ENCODE results near the gene MYH4.

The MYH4 gene

DNA sequence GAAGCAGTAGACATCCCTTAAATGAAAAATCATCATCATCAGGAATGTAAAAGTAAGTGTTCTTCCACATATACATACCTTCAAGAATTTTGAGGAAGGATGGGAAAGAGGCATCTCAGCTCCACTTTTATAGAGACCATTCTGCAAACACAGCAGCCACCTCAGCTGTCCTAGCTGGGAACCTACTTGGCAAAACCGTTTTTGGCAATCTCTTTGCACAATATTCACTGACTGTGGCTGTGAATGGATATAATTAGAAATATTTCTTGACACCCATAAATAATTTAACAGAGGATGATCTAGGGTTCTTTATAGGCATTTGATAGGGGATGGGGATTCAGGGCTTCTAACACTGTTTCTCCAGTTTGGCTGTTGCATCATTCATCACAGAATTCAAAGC is at the start of gene MYH4:
TSS of gene MYH4 (minus strand) at position 101 of the 400 bp plus-strand sequence. CDS start 2,814 bp downstream, outside the sequence.
- no peak for DNase-seq

DNA sequence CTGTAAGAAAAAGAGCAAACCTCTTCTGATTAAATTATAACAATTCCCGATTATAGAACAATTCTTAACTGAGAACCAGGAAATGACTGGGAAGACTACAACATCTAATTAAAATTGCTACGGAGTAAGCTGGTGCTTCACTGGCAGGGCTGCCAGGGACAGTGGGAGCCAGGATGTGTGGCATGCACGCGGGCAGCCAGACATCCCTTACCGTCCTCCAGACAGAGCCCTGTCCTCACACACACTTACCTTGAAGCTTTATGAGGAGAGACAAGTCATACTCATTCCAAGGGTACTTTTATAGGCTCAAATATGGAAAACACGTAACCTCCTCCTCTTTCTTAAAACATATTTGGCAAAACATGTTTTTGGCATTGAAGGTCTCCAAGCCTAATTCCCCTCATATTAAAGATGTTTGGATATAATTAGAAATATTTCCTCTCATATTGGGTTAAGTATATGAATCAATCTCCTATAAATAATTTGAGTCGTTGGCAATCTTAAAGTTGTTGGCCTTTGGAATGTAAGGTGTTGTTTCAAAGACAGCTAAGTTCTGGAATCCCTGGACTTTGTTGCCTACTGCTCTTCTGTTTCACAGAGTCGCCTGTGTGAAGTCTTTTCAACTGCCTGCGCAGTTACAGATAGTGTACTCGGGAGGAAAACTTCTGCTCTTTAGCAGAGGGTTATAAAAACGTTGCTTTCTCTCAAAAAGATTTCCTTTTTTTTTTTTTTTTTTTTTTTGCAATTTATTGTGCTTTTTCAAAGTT is 49.1 kb upstream of the MYH4 start, which contains the start of gene MYH1:
TSS of gene MYH1 (minus strand) at position 272 of the 767 bp plus-strand sequence. CDS start 1,900 bp downstream, outside the sequence.
- DNase-seq, result no peak

DNA sequence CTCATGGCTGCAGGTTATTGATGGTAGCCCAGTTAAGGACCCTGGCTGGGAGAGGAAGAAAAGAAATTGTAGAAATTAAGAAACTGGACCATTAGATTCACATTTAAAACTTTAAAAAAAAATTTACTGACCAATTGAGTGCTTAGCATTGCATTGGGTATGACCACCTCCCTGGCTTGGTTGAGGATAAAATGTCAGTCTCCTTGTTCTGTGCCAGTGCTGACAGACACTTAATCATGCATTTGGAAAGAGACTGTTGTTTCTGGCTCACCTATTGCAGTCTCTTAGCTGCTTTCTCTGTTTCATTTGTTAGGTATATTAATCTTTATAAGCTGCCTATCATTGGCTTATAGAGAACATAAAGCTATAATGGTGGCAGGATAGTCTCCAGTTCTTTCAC is 47.3 kb upstream of the MYH4 start:
- DNase-seq, result no peak

GRCh38 chr17:10516065-10516464 is 46.7 kb upstream of the MYH4 start:
- no peak for DNase-seq

DNA sequence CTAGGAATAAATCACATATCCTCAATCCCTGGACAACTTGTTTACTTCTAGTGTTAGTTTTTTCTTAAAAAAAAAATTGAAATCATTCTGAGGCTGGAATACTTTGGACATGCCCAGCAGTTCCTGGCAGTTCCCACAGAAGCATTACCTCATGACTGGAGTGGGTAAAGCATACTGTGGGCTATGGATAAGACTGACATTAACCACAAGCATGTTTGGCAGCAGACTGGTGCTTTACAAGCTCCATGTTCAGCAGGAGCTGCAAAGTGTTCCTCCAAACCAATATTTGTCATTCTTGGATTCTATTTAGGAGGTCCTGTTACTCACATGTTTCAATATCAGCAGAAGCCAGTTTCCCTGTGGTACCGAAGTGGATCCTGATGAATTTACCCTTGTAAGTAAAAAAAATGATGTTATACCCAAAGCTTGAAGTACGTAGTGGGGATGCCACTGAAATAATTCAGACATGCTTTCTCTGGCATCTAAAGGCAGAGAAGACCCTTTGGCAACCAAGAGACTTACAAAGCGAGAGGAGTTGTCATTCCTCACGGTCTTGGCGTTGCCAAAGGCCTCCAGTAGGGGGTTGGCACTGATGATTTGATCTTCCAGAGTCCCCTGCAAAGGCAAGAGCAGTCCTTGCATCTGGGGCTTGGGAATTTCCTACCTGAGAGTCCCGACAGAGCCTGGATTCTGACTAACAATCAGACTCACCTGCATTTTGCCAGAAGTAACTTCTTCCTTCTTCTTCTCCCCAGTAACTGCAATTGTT is 44.1 kb upstream of the MYH4 start:
- no peak for DNase-seq

DNA sequence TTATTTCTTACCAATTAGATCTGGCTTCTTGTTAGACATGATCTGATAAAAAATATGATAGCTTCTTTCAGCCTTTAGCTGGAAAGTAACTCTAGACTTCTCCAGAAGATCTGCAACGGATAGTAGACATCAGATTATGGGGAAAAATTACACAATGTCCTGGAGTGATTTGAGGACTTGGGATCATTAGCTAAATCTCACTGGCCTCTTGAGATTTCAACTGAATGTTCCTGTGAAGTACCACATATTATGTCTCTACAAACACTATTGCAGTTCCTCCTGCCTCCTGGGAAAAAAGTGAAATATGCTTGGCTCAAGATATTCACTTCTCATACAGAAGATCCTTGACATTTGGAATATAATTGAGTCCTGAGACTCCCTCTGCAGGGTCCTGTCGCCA is 43.5 kb upstream of the MYH4 start:
- DNase-seq, result no peak

DNA sequence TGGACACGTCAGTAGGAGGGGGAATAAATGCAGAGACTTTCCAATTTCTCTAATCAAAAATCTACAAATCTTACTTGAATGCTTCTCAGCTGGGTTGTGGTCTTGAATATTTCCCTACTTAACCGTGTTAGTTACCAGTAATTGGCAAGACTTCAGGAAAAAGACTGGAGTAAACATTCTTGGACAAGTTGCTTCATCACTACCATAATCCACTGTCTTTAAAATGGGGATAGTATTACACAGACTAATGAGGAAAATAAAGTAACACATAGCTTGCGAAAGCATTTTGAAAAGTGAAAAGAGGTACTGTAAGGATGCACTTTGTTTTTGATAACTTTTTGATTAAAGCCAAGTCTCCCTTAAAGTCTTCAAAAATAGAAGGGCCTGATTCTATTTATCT is 30.6 kb upstream of the MYH4 start:
- no peak for DNase-seq

- DNase-seq, result no peak
Observed at GRCh38 chr17:10492004-10492403, 22.6 kb upstream of the MYH4 start.

DNA sequence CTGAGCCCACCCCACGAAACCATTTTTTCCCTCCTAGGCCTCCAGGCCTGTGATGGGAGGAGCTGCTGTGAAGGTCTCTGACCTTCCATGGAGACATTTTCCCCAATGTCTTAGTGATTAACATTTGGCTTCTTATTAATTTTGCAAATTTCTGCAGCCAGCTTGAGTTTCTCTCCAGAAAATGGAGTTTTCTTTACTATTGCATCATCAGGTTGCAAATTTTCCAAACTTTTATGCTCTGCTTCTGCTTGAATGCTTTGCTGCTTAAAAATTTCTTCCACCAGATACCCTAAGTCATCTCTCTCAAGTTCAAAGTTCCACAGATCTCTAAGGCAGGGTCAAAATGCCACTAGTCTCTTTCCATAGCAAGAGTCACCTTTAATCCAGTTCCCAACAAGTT is 12.9 kb upstream of the MYH4 start:
- DNase-seq, result no peak

- no peak for DNase-seq
Observed at GRCh38 chr17:10477701-10478100, 8.3 kb upstream of the MYH4 start.

DNA sequence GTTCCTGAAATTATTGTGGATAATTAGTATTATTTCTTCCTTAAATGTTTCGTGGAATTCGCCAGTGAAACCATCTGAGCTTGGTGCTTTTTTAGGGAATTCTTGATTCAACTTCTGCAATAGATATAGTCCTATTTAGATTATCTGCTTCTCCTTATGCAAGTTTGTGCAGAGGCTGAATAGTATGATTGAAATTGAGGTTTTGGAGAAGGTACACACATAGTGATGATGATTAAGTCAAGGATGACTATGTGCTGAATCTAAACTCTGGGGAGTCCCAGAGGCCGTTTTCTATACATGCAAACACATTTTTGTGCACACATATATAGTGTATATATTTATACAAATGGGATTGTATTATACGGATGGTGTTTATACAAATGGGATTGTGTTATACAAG is 5.2 kb upstream of the MYH4 start:
- DNase-seq, result no peak

GRCh38 chr17:10471858-10472257 is 2.5 kb upstream of the MYH4 start:
- DNase-seq, result no peak

GRCh38 chr17:10463402-10463801 is 6.0 kb downstream of the MYH4 start:
- DNase-seq, result no peak

DNA sequence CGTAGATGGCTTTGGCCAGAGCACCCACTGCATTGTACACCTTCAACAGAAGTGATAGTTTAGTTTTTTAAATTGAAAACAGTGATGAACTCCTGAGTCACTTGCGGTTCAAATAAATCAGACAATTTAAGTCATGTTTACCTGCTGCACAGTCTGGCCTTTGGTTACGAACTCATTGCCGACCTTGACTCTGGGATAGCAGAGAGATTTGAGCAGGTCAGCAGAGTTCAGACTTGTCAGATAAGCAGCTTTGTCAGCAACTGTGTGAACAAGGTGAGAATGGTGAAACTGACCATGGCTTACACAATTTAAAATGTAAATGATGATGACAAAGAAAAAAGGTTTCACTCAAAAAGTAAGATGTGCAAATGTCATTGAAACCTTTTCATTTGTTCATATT is 9.3 kb downstream of the MYH4 start:
- DNase-seq, result no peak

- no peak for DNase-seq
Observed at GRCh38 chr17:10458701-10459100, 10.7 kb downstream of the MYH4 start.

GRCh38 chr17:10457952-10458351 is 11.4 kb downstream of the MYH4 start:
- DNase-seq, result no peak

GRCh38 chr17:10447026-10447931 is 22.1 kb downstream of the MYH4 start:
- DNase-seq, result no peak

DNA sequence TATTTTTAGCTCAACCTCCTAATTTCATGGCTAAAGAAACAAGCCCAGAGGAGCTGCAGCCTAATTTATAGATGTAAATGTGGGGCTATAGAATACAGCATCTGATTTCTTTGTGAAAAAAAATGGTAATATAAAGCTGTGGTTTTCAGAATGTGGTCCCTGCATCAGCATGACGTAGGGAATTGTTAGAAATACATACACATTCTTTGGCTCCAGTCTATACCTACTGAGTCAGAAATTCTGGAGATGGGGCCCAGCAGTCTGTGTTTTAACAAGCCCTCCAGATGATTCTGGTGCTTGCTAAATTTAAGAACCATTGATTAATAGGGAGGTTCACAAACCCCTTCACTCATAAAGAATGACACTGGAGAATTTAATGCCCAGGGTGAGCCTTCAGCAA is 29.5 kb downstream of the MYH4 start:
- DNase-seq, result no peak

DNA sequence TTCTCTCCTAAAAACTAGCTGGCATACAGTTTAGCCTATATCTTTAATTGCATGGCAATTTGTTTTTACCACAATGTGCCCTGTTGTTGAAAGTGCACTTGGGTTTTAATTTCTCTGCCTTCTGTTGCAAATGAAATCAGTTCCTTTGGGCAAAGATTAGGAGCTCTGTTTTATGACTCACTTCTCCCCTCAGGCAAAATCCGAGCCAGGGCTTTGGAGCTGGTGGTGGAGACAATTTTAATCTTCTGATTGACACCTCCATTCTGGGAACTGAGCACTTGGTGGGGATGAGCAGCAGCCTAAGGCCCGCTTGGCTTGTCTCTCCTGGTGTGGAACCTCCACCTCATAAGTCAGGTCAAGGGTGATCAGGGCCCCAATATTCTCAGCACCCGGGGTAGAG is 34.3 kb downstream of the MYH4 start:
- DNase-seq, result no peak

DNA sequence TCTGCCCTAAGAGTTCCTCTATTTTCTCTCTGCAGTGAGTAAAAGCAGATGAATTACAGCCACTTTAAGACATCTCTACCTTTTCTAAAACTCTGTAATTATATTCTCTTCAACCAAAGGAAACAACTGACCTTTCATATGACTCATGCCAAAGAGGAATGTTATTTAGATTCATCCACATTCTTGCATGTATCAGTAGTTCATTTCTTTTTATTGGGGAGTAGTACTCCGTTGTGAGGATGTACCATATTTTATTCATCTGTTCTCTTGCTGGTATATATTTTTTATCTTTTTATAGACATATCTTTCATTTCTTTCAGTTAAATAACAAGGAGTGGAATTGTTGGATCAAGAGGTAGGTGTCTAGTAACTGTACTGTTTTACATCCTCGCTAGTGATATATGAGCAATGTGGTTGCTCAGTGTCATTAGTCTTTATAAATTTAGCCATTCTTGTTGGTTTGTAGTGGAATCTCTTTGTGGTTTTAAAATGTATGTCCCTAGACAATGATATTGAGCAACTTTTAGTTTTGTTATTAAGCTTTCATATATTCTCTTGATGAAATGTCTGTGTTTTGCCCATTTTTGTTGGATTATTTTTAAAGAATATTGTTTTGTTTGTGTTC is 39.8 kb downstream of the MYH4 start:
- no peak for DNase-seq

DNA sequence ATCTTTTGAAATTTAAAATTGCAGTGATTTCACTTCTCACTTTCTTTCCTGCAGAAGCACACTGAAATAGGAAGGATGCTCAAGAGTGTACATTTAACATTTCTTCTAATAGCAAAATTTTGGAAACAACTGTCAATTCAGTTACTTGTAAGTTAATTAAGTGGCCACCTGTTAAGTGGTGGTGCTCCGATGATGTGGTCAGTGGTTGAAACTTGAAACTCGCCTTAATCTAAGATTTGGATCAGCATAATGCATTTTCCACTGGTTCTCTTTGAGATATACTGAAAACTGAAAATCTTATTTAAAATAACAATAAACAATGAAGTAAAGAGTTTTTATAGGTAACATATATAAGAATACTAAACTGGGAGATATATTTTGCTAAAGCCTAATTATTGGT is 40.6 kb downstream of the MYH4 start:
- no peak for DNase-seq

- DNase-seq, result no peak
Observed at GRCh38 chr17:10421900-10422542, 47.3 kb downstream of the MYH4 start, which contains the start of gene MYH8. MYH8 (minus strand) TSS chr17:10421950; CDS start chr17:10420227, 1,723 bp downstream.
